Esophagus muscularis mucosa (tissue), 4 donors: ENCODE results near the gene BPIFB2.

Experiments used
- EP300 ChIP-seq: sonication (generic); formaldehyde crosslinking; IDR thresholded peaks from one replicate; pipeline ENCODE4 v1.6.1; 2017; ENCODE audit warnings: antibody characterized with exemption
- POLR2A ChIP-seq: fragments of 450-650 bp; IDR thresholded peaks from one replicate; pipeline ENCODE4 v1.6.1; 2017; ENCODE audit warnings: antibody characterized with exemption, moderate library complexity, mild to moderate bottlenecking, low read depth
- POLR2AphosphoS5 ChIP-seq, 2 donors: sonication (generic); formaldehyde crosslinking; IDR thresholded peaks; one replicate each; pipeline ENCODE4 v1.6.1; 2017; ENCODE audit warnings: antibody characterized with exemption in 2 of 2
- TF ChIP-seq, protein P1 (sequence below), 3 experiments: fragments of 200-600 bp in 2 of 3; fragments of 450-650 bp in 1 of 3; sonication (generic) in 2 of 3; IDR thresholded peaks; one replicate each; pipeline ENCODE4 v1.5.1; 2017 to 2019; ENCODE audit warnings: antibody characterized with exemption in 3 of 3, mild to moderate bottlenecking in 2 of 3, moderate library complexity in 1 of 3

DNA sequence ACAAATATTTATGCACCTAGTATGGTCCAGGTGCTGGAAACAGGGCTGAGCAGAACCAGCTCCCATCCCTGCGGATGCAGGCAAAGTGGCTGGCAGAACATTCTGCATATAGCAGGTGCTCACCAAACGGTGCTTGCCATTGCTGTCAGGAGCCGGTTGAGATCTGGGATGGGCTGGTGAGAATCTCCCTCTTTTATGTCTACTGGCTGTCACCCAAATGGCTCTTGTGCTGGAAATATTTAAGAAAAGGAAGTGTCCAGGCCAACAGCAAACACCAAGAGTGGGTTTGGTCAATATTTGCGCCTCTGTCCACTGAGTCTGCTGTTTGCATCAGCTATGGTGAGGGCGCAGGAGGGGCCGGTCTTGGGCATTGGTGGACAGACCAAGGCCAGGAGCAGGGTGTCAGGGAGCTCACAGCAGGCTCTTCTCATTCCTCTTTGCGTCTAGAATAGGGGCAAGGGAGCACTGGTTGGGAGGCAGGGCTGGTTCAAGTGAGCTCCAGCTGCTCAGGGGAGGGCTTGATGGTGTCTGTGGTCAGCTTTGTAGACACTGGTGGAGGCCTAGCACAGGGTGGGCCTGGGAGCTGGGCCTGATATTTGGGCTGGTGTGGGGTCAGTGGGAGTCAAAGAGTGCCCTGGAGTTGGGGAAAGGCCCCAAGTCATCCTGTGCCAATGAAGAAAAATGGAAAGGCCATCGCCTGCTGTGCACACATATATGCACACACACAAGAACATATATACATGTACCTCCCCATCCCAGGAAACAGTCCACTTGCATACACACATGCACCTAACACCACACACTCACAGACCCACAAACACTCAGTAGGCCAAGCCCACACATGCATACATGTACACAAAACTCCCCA lies 1.4 kb upstream of the BPIFB2 start:
- TF ChIP-seq, protein P1, sequence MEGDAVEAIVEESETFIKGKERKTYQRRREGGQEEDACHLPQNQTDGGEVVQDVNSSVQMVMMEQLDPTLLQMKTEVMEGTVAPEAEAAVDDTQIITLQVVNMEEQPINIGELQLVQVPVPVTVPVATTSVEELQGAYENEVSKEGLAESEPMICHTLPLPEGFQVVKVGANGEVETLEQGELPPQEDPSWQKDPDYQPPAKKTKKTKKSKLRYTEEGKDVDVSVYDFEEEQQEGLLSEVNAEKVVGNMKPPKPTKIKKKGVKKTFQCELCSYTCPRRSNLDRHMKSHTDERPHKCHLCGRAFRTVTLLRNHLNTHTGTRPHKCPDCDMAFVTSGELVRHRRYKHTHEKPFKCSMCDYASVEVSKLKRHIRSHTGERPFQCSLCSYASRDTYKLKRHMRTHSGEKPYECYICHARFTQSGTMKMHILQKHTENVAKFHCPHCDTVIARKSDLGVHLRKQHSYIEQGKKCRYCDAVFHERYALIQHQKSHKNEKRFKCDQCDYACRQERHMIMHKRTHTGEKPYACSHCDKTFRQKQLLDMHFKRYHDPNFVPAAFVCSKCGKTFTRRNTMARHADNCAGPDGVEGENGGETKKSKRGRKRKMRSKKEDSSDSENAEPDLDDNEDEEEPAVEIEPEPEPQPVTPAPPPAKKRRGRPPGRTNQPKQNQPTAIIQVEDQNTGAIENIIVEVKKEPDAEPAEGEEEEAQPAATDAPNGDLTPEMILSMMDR (IDR thresholded peaks at IDR 0.05): no peak
- TF ChIP-seq EP300 (no peak), POLR2AphosphoS5 (IDR thresholded peaks at IDR 0.05) (no peak), POLR2A (no peak)
